WTC11 (cell line): Measurements from ENCODE around the gene DPCD.

Experiments used
- CTCF ChIP-seq: fragments of 200-600 bp; IDR thresholded peaks from 2 replicates; pipeline ENCODE4 v1.8.0; 2022; ENCODE audit warnings: antibody characterized with exemption
- HMGXB4 ChIP-seq: sonication (generic); formaldehyde crosslinking; IDR thresholded peaks from 2 replicates; pipeline ENCODE4 v1.8.1; 2023; ENCODE audit warnings: mild to moderate bottlenecking, moderate library complexity, missing genetic modification reagents
- ZMAT4 ChIP-seq: fragments of 250-450 bp; sonication (Bioruptor Pico); IDR thresholded peaks from 2 replicates; pipeline ENCODE4 v1.9.0; 2021; ENCODE audit warnings: mild to moderate bottlenecking

- no peak for TF ChIP-seq CTCF
- TF ChIP-seq ZMAT4 (CRISPR knock-in tag), result no peak
- TF ChIP-seq HMGXB4 (CRISPR knock-in tag), result no peak
Observed at GRCh38 chr10:101573885-101574753, 14.0 kb upstream of the DPCD start.
